ENCODE results near the gene EPHX1.

EPHX1 gene

GRCh38 chr1:225819346-225820192, 9.6 kb downstream of the EPHX1 start:
- DNase-seq (ENCODE audit: low read depth): no peak
- no peak overlapping the region for H3K4me3 ChIP-seq (ENCODE audit: low read depth, low read length)
- TF ChIP-seq, protein P1, sequence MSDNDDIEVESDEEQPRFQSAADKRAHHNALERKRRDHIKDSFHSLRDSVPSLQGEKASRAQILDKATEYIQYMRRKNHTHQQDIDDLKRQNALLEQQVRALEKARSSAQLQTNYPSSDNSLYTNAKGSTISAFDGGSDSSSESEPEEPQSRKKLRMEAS (IDR thresholded peaks at IDR 0.05; ENCODE audit: low read depth, low read length): no peak
- TF ChIP-seq POLR2A (IDR thresholded peaks at IDR 0.05; ENCODE audit: extremely low read depth, insufficient read length) (no peak), MYC (IDR thresholded peaks at IDR 0.05; ENCODE audit: low read depth, low read length) (no peak)
- TF ChIP-seq, protein P2, sequence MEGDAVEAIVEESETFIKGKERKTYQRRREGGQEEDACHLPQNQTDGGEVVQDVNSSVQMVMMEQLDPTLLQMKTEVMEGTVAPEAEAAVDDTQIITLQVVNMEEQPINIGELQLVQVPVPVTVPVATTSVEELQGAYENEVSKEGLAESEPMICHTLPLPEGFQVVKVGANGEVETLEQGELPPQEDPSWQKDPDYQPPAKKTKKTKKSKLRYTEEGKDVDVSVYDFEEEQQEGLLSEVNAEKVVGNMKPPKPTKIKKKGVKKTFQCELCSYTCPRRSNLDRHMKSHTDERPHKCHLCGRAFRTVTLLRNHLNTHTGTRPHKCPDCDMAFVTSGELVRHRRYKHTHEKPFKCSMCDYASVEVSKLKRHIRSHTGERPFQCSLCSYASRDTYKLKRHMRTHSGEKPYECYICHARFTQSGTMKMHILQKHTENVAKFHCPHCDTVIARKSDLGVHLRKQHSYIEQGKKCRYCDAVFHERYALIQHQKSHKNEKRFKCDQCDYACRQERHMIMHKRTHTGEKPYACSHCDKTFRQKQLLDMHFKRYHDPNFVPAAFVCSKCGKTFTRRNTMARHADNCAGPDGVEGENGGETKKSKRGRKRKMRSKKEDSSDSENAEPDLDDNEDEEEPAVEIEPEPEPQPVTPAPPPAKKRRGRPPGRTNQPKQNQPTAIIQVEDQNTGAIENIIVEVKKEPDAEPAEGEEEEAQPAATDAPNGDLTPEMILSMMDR (IDR thresholded peaks at IDR 0.05; ENCODE audit: low read depth, low read length): no peak

DNA sequence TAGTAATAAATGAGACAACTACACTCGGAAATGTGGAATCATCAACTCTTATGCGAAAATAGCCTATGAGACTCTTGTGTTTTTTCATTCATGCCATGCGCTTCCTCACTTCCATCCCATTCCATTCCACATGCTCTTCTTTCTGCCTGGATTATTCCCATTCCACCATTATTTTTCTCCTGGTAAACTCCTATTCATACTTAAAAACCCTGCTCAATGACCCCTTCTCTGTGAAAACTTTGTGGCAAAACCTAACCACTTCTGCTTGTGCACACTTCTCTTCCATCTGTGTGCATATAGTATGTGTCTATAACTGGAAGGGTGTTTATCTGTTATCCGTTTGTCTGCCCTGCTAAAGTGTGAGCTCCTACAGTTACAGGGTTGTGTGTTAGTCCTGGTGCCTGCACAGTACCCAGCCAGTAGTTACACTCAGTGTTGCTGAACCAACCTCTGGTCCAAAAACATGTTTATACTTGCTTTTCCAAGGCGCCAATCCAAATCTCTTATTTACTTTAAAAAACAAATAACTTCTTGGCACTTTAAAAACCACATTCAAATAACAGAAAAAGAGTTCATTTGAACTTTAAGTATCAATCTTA, 10.7 kb downstream of the EPHX1 start:
- H3K4me3 ChIP-seq (ENCODE audit: low read depth, low read length): no peak overlapping the region
- TF ChIP-seq, protein P2 (IDR thresholded peaks at IDR 0.05; ENCODE audit: low read depth, low read length): no peak
- TF ChIP-seq, protein P1 (IDR thresholded peaks at IDR 0.05; ENCODE audit: low read depth, low read length): no peak
- TF ChIP-seq POLR2A (IDR thresholded peaks at IDR 0.05; ENCODE audit: extremely low read depth, insufficient read length) (no peak), MYC (IDR thresholded peaks at IDR 0.05; ENCODE audit: low read depth, low read length) (no peak)
- no peak for DNase-seq (ENCODE audit: low read depth)

GRCh38 chr1:225822655-225823403, 12.9 kb downstream of the EPHX1 start:
- DNase-seq (ENCODE audit: low read depth): no peak
- TF ChIP-seq, protein P2 (IDR thresholded peaks at IDR 0.05; ENCODE audit: low read depth, low read length): no peak
- TF ChIP-seq, protein P1 (IDR thresholded peaks at IDR 0.05; ENCODE audit: low read depth, low read length): no peak
- TF ChIP-seq POLR2A (IDR thresholded peaks at IDR 0.05; ENCODE audit: extremely low read depth, insufficient read length) (no peak), MYC (IDR thresholded peaks at IDR 0.05; ENCODE audit: low read depth, low read length) (no peak)
- no peak overlapping the region for H3K4me3 ChIP-seq (ENCODE audit: low read depth, low read length)

GRCh38 chr1:225823811-225824261, 13.9 kb downstream of the EPHX1 start:
- DNase-seq (ENCODE audit: low read depth): no peak
- TF ChIP-seq MYC (IDR thresholded peaks at IDR 0.05; ENCODE audit: low read depth, low read length) (no peak), POLR2A (IDR thresholded peaks at IDR 0.05; ENCODE audit: extremely low read depth, insufficient read length) (no peak)
- TF ChIP-seq, protein P1 (IDR thresholded peaks at IDR 0.05; ENCODE audit: low read depth, low read length): no peak
- TF ChIP-seq, protein P2 (IDR thresholded peaks at IDR 0.05; ENCODE audit: low read depth, low read length): no peak
- H3K4me3 ChIP-seq (ENCODE audit: low read depth, low read length): no peak overlapping the region

DNA sequence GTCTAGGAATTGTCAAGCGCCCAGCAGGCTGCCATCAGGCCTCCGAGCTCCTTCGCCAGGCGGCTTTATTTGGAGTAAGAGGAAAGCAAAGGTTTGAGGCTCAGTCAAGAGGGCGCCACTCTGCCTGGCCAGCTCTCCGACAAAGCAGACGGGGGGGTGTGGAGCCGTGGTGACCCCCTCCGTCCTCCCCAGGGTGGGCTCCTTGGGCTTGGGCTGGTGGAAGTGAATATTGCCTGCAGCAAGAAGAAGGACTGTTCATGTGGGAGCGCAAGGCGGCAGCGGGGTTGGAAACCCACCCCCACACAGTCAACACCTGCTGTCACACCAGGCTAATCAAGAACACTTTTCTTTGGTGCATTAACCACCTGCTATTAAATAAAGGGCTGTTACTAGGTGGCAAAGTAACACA, 14.6 kb downstream of the EPHX1 start:
- DNase-seq (ENCODE audit: low read depth): no peak
- no peak for TF ChIP-seq POLR2A (IDR thresholded peaks at IDR 0.05; ENCODE audit: extremely low read depth, insufficient read length)
- TF ChIP-seq, protein P2 (IDR thresholded peaks at IDR 0.05; ENCODE audit: low read depth, low read length): no peak
- H3K4me3 ChIP-seq (ENCODE audit: low read depth, low read length): no peak overlapping the region

Measured in NB4 (cell line).